Loucy (cell line): Measurements from ENCODE around the gene PCDHA2.

ENCODE experiments used
- CTCF ChIP-seq: fragments of 200-600 bp; sonication (generic); conservative IDR thresholded peaks from 2 replicates; pipeline ENCODE4 v1.5.1; 2014; ENCODE audit warnings: mild to moderate bottlenecking, antibody characterized with exemption, low read length
- EZH2phosphoT487 ChIP-seq: fragments of 200-600 bp; IDR thresholded peaks from 2 replicates; pipeline ENCODE4 v1.6.1; 2018; ENCODE audit warnings: antibody characterized with exemption, mild to moderate bottlenecking, moderate library complexity, borderline replicate concordance

GRCh38 chr5:140780512-140780911 is 14.1 kb upstream of the PCDHA2 start:
- no peak for TF ChIP-seq CTCF
- TF ChIP-seq EZH2phosphoT487, result no peak
